H9 (cell line): ENCODE data around the gene ST14. TPM values are rescaled to one million over a fixed set of nuclear protein-coding genes. Genes with fewer than 3 reads are reported as not detected.

Experiments used
- DNase-seq: peaks from one replicate; pipeline ENCODE4 v3.0.0-alpha.2; 2017
- H2AFZ ChIP-seq: one replicate; pipeline ENCODE4 v1.6.1; 2013; ENCODE audit warnings: mild to moderate bottlenecking, low read length, control low read depth, moderate library complexity
- H2AK5ac ChIP-seq: 2 replicates; pipeline ENCODE4 v1.6.1; 2013; ENCODE audit warnings: low read length, control low read depth, mixed read lengths; ENCODE audit not compliant: insufficient read length
- H2BK120ac ChIP-seq: one replicate; pipeline ENCODE4 v1.6.1; 2013; ENCODE audit warnings: low read depth, mild to moderate bottlenecking, low read length, control low read depth, inconsistent platforms; ENCODE audit not compliant: poor library complexity, severe bottlenecking
- H2BK12ac ChIP-seq: 2 replicates; pipeline ENCODE4 v1.6.1; 2013; ENCODE audit warnings: low read length, control low read depth, mixed read lengths, low read depth; ENCODE audit not compliant: insufficient read length
- H2BK15ac ChIP-seq: 2 replicates; pipeline ENCODE4 v1.6.1; 2013; ENCODE audit warnings: low read depth, low read length, control low read depth
- H2BK20ac ChIP-seq: one replicate; pipeline ENCODE4 v1.6.1; 2013; ENCODE audit warnings: low read depth, mild to moderate bottlenecking, low read length, control low read depth, inconsistent platforms; ENCODE audit not compliant: poor library complexity, severe bottlenecking
- H2BK5ac ChIP-seq: 2 replicates; pipeline ENCODE4 v1.6.1; 2013; ENCODE audit warnings: low read length, control low read depth, mixed read lengths; ENCODE audit not compliant: insufficient read length
- H3K14ac ChIP-seq: 2 replicates; pipeline ENCODE4 v1.6.1; 2013; ENCODE audit warnings: low read length, control low read depth; ENCODE audit not compliant: insufficient read depth
- H3K18ac ChIP-seq: 2 replicates; pipeline ENCODE4 v1.6.1; 2013; ENCODE audit warnings: low read depth, mild to moderate bottlenecking, mixed read lengths, low read length, control low read depth; ENCODE audit not compliant: insufficient read length
- H3K23ac ChIP-seq: 2 replicates; pipeline ENCODE4 v1.6.1; 2013; ENCODE audit warnings: low read length, control low read depth, mixed read lengths, low read depth; ENCODE audit not compliant: insufficient read length
- H3K23me2 ChIP-seq: 2 replicates; pipeline ENCODE4 v1.6.1; 2013; ENCODE audit warnings: low read depth, mild to moderate bottlenecking, mixed read lengths, low read length, control low read depth; ENCODE audit not compliant: insufficient read length, poor library complexity, severe bottlenecking
- H3K27ac ChIP-seq: 2 replicates; pipeline ENCODE4 v1.5.1; 2013; ENCODE audit warnings: low read length, control low read depth, mixed read lengths, low read depth; ENCODE audit not compliant: insufficient read length
- H3K27me3 ChIP-seq: 2 replicates; pipeline ENCODE4 v1.6.1; 2013; ENCODE audit warnings: low read length, control low read depth, inconsistent platforms; ENCODE audit not compliant: insufficient read depth
- H3K4ac ChIP-seq: 2 replicates; pipeline ENCODE4 v1.6.1; 2013; ENCODE audit warnings: low read depth, mild to moderate bottlenecking, control low read depth, inconsistent platforms, low read length, moderate library complexity
- H3K4me1 ChIP-seq: 2 replicates; pipeline ENCODE4 v1.6.1; 2013; ENCODE audit warnings: low read length, control low read depth, inconsistent platforms; ENCODE audit not compliant: insufficient read depth
- H3K4me2 ChIP-seq: 2 replicates; pipeline ENCODE4 v1.6.1; 2013; ENCODE audit warnings: low read length, control low read depth, mixed read lengths; ENCODE audit not compliant: insufficient read length, insufficient read depth
- H3K56ac ChIP-seq: 2 replicates; pipeline ENCODE4 v1.6.1; 2013; ENCODE audit warnings: low read depth, mild to moderate bottlenecking, mixed read lengths, low read length, control low read depth; ENCODE audit not compliant: insufficient read length
- H3K79me1 ChIP-seq: 2 replicates; pipeline ENCODE4 v1.6.1; 2013; ENCODE audit warnings: low read depth, mild to moderate bottlenecking, moderate library complexity, low read length, control low read depth, inconsistent platforms; ENCODE audit not compliant: insufficient read depth, poor library complexity, severe bottlenecking
- H3K79me2 ChIP-seq: 2 replicates; pipeline ENCODE4 v1.6.1; 2013; ENCODE audit warnings: low read length, control low read depth, inconsistent platforms; ENCODE audit not compliant: insufficient read depth
- H3K9ac ChIP-seq: 2 replicates; pipeline ENCODE4 v1.6.1; 2013; ENCODE audit warnings: low read length, control low read depth, mixed read lengths; ENCODE audit not compliant: insufficient read length; ENCODE audit errors: extremely low read depth
- H3K9me3 ChIP-seq: one replicate; pipeline ENCODE4 v1.6.1; 2013; ENCODE audit warnings: low read depth, low read length, inconsistent platforms; ENCODE audit not compliant: control insufficient read depth
- H3T11ph ChIP-seq: one replicate; pipeline ENCODE4 v1.6.1; 2013; ENCODE audit warnings: mild to moderate bottlenecking, low read length, control low read depth, inconsistent platforms
- H4K20me1 ChIP-seq: one replicate; pipeline ENCODE4 v1.6.1; 2013; ENCODE audit not compliant: control insufficient read depth, insufficient read length, insufficient read depth
- H4K5ac ChIP-seq: 2 replicates; pipeline ENCODE4 v1.6.1; 2013; ENCODE audit warnings: low read depth, mild to moderate bottlenecking, mixed read lengths, low read length, control low read depth; ENCODE audit not compliant: insufficient read length
- H4K8ac ChIP-seq: replicated peaks from 2 replicates; pipeline ENCODE4 v1.6.1; 2013; ENCODE audit warnings: low read length, control low read depth, mixed read lengths, low read depth; ENCODE audit not compliant: insufficient read length
- H4K91ac ChIP-seq: 2 replicates; pipeline ENCODE4 v1.6.1; 2013; ENCODE audit warnings: low read depth, mild to moderate bottlenecking, moderate library complexity, mixed read lengths, low read length, control low read depth; ENCODE audit not compliant: insufficient read length
- H3K27ac Mint-ChIP-seq, 3 experiments: 2 replicates in 2 of 3; 3 replicates in 1 of 3; pipeline ENCODE4 v1.8.0; 2020 to 2021; ENCODE audit warnings: mixed read lengths in 3 of 3, mild to moderate bottlenecking in 1 of 3, moderate library complexity in 1 of 3
- H3K27me3 Mint-ChIP-seq: 2 replicates; pipeline ENCODE4 v1.8.0; 2021; ENCODE audit warnings: low read depth, mild to moderate bottlenecking, moderate library complexity, mixed read lengths
- H3K36me3 Mint-ChIP-seq, 3 experiments: 2 replicates in 2 of 3; 3 replicates in 1 of 3; pipeline ENCODE4 v1.8.0; 2020 to 2021; ENCODE audit warnings: low read depth in 3 of 3, mixed read lengths in 3 of 3; ENCODE audit not compliant: insufficient read depth in 1 of 3
- H3K4me1 Mint-ChIP-seq, 2 experiments: 2 replicates each; pipeline ENCODE4 v1.8.0; 2020; ENCODE audit warnings: mixed read lengths in 2 of 2
- H3K4me3 Mint-ChIP-seq, 2 experiments: 2 replicates in 1 of 2; 3 replicates in 1 of 2; pipeline ENCODE4 v1.8.0; 2020 to 2021; ENCODE audit warnings: mild to moderate bottlenecking in 2 of 2, mixed read lengths in 2 of 2, moderate library complexity in 1 of 2
- H3K9me3 Mint-ChIP-seq, 2 experiments: 2 replicates in 1 of 2; 3 replicates in 1 of 2; pipeline ENCODE4 v1.8.0; 2020; ENCODE audit warnings: mild to moderate bottlenecking in 2 of 2, mixed read lengths in 2 of 2, moderate library complexity in 1 of 2
- WGBS: extraction: QIAGEN DNeasy Blood & Tissue Kit; methylation state at CpG from one replicate; pipeline ENCODE4 v1.1.7; 2013; ENCODE audit warnings: missing lambda C conversion rate, low lambda C conversion rate, mixed read lengths; ENCODE audit not compliant: insufficient read length; ENCODE audit errors: extremely low coverage; 5-methylcytosine and 5-hydroxymethylcytosine counted together
- total RNA-seq: library from RNA; stranded (reverse); gene quantifications from 2 replicates; pipeline ENCODE4 v1.2.1, GENCODE V29; 2021
- TF ChIP-seq, protein P1 (sequence below): fragments of 200-600 bp; sonication (generic); conservative IDR thresholded peaks from 3 replicates; pipeline ENCODE4 v1.8.0; 2021; ENCODE audit warnings: antibody characterized with exemption, mild to moderate bottlenecking

ST14 gene
- total RNA-seq, 1 experiment from 2014 or later = 22.4 TPM

DNA sequence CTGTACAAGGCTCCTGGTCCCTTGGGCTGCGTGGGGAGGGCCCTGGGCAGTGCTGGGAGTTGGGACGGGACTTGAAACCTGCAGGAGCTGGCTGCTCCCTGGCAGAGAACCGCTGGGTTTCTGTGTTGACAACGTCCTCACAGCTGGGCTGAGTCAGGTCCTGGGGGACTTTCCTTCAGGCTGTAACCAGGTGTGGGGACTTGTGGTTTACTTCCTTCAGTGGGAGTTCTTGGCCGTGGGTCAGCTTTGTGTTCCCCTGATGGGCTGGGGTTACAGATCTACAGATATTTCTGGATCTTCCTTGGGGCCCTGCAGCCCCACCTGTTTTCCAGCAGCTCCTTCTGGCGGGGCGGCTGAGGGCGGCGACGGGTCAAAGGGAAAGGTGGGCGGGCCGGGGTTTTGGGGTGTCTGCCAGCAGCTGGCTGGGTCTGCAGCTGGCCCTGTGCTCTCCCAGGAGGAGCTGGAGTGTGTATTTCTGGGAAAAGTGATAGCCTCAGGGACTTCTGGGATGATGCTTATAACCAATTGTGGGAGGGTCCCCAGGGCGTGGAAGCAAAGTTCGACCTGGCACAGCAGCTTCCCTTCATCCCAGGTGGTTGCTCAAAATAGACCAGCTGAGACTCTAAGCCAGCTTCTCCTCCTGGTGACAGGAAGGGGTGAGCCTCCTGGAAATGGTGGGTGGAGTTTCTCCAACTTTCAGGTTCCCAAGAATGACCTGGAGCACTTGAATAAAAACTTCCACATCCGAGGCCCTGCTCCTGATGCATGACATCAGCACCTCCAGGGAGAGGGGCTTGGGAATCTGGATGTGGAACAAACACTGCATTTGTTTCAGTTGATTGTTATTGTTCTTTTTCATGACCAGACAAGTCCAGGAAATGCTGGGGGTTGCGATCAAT is 19.1 kb downstream of the ST14 start:
- Mint-ChIP-seq H3K4me3 (no peak overlapping the region), H3K27ac (no peak overlapping the region), H3K36me3 (peaks cover 2 to 9% (median 8%) of the 10 kb centered on the region in 3 experiments; a peak in 4 of 7 replicates), H3K4me1 (peaks cover 9% of the 10 kb centered on the region in 2 experiments; a peak in 2 of 4 replicates), H3K27me3 (peaks cover 10% of the 10 kb centered on the region), H3K9me3 (peaks cover 4 to 6% of the 10 kb centered on the region in 2 experiments; a peak in 4 of 5 replicates)
- WGBS = no CpG with 5 or more reads among the region's 16 CpGs
- Histone ChIP-seq H3K9ac (no peak overlapping the region), H3K18ac (no peak overlapping the region), H4K91ac (no peak overlapping the region), H3K79me1 (no peaks in the 10 kb centered on the region), H3K4me2 (no peak overlapping the region), H3K79me2 (no peaks in the 10 kb centered on the region), H2BK120ac (no peak overlapping the region), H3K23me2 (no peaks in the 10 kb centered on the region), H2AFZ (no peak overlapping the region), H3K27ac (no peak overlapping the region), H3K27me3 (no peaks in the 10 kb centered on the region), H3K14ac (no peak overlapping the region), H2AK5ac (no peak overlapping the region), H3K56ac (no peak overlapping the region), H3K4ac (no peak overlapping the region), H3K9me3 (no peaks in the 10 kb centered on the region), H4K8ac (no peak overlapping the region), H2BK12ac (no peak overlapping the region), H2BK5ac (no peak overlapping the region), H2BK15ac (no peak overlapping the region), H3K23ac (no peak overlapping the region), H4K20me1 (peaks cover 3% of the 10 kb centered on the region), H4K5ac (no peak overlapping the region), H3T11ph (no peak overlapping the region), H3K4me1 (peaks cover under 1% of the 10 kb centered on the region; the same call in 1 of the 2 replicates), H2BK20ac (no peak overlapping the region)
- DNase-seq = no peak
- TF ChIP-seq, protein P1, sequence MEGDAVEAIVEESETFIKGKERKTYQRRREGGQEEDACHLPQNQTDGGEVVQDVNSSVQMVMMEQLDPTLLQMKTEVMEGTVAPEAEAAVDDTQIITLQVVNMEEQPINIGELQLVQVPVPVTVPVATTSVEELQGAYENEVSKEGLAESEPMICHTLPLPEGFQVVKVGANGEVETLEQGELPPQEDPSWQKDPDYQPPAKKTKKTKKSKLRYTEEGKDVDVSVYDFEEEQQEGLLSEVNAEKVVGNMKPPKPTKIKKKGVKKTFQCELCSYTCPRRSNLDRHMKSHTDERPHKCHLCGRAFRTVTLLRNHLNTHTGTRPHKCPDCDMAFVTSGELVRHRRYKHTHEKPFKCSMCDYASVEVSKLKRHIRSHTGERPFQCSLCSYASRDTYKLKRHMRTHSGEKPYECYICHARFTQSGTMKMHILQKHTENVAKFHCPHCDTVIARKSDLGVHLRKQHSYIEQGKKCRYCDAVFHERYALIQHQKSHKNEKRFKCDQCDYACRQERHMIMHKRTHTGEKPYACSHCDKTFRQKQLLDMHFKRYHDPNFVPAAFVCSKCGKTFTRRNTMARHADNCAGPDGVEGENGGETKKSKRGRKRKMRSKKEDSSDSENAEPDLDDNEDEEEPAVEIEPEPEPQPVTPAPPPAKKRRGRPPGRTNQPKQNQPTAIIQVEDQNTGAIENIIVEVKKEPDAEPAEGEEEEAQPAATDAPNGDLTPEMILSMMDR = no peak
